HEK293T (cell line): ENCODE data around the gene TRIM71.

Experiments
- ARNT ChIP-seq: fragments of 450-650 bp; IDR thresholded peaks from 2 replicates; pipeline ENCODE4 v1.6.1; 2017; ENCODE audit warnings: mild to moderate bottlenecking
- BHLHE40 ChIP-seq: fragments of 450-650 bp; IDR thresholded peaks from 2 replicates; pipeline ENCODE4 v1.6.1; 2016; ENCODE audit warnings: mild to moderate bottlenecking, moderate library complexity, borderline replicate concordance
- CTBP1 ChIP-seq: fragments of 450-650 bp; IDR thresholded peaks from 2 replicates; pipeline ENCODE4 v1.6.1; 2016; ENCODE audit warnings: borderline replicate concordance
- FOXA1 ChIP-seq: fragments of 450-650 bp; IDR thresholded peaks from 2 replicates; pipeline ENCODE4 v1.6.1; 2016; ENCODE audit warnings: mild to moderate bottlenecking
- NFRKB ChIP-seq: fragments of 450-650 bp; IDR thresholded peaks from 2 replicates; pipeline ENCODE4 v1.6.1; 2016; ENCODE audit warnings: mild to moderate bottlenecking, moderate library complexity
- SP1 ChIP-seq: fragments of 450-650 bp; IDR thresholded peaks from 2 replicates; pipeline ENCODE4 v1.6.1; 2017
- TF ChIP-seq, protein P1 (sequence below): fragments of 450-650 bp; IDR thresholded peaks from 2 replicates; pipeline ENCODE4 v1.6.1; 2016

DNA sequence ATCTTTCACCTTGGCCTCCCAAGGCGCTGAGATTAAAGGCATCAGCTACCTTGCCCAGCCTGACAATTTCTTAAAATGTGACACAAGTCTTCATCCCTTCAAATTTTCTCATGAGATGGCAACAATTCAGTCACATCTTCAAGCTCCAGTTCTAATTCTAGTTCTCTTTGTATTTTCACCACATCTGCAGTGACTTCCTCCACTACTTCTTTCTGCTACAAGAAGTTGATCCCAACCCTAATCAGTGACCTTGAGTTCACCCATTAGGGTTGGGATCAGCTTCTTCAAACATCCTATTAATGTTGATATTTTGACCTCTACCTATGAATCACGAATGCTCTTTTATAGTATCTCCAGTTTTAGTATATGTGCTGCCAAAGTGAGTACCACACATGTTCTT is 59.8 kb downstream of the TRIM71 start:
- TF ChIP-seq SP1 (no peak), NFRKB (no peak), FOXA1 (no peak), ARNT (no peak), BHLHE40 (no peak), CTBP1 (no peak)
- TF ChIP-seq, protein P1, sequence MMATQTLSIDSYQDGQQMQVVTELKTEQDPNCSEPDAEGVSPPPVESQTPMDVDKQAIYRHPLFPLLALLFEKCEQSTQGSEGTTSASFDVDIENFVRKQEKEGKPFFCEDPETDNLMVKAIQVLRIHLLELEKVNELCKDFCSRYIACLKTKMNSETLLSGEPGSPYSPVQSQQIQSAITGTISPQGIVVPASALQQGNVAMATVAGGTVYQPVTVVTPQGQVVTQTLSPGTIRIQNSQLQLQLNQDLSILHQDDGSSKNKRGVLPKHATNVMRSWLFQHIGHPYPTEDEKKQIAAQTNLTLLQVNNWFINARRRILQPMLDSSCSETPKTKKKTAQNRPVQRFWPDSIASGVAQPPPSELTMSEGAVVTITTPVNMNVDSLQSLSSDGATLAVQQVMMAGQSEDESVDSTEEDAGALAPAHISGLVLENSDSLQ: no peak
